Right lobe of liver (tissue), 4 donors: Measurements from ENCODE around the gene DYRK3.

Experiments
- CTCF ChIP-seq, 4 donors: fragments of 200-600 bp in 3 of 4; fragments of 450-650 bp in 1 of 4; IDR thresholded peaks; one replicate each; pipeline versions ENCODE4 v1.5.1 to v1.8.0; 2016 to 2022; ENCODE audit warnings: antibody characterized with exemption in 4 of 4, mild to moderate bottlenecking in 2 of 4
- POLR2A ChIP-seq: fragments of 450-650 bp; IDR thresholded peaks from one replicate; pipeline ENCODE4 v1.6.1; 2017; ENCODE audit warnings: antibody characterized with exemption, mild to moderate bottlenecking
- donor health status: DM: no; HTN: no; CAD: no.
- donor health status: DM: no; HTN: no; CAD: no.
- donor health status: DM: no; HTN: yes; CAD: no.

GRCh38 chr1:206604861-206605260, 30.5 kb upstream of the DYRK3 start:
- TF ChIP-seq CTCF (IDR thresholded peaks at IDR 0.05) (no peak), POLR2A (no peak)
